ENCODE results near the gene SELENOK. TPM values are rescaled to one million over a fixed set of nuclear protein-coding genes. Genes with fewer than 3 reads are reported as not detected.

SELENOK gene
- total and polyA plus RNA-seq, 3 donors from 2014 or later, result 49.9 to 95.9 (median 61.2) TPM

GRCh38 chr3:53850895-53851294, 40.8 kb downstream of the SELENOK start:
- H3K27ac ChIP-seq, result no peak overlapping the region

GRCh38 chr3:53849916-53850315, 41.7 kb downstream of the SELENOK start:
- Histone ChIP-seq H3K4me3 (no peak overlapping the region), H3K27ac (no peak overlapping the region), H3K9me3 (no peaks in the 10 kb centered on the region), H3K27me3 (no peaks in the 10 kb centered on the region), H3K4me1 (peaks cover 9% of the 10 kb centered on the region), H3K36me3 (ENCODE audit: low read depth, missing control alignments) (no peaks in the 10 kb centered on the region)
- intact Hi-C loops (cut with DNase I; ENCODE audit: low total_unique reads), result no loop called here
- WGBS, 2 donors, result 91 to 95% methylated on average over 5 to 7 of the region's 7 CpGs
- no peak for TF ChIP-seq CTCF (IDR thresholded peaks at IDR 0.05)
- TF ChIP-seq POLR2A (IDR thresholded peaks at IDR 0.05), result no peak
- DNase-seq, result no peak

More at GRCh38 chr3:53850895-53851294, 40.8 kb downstream of the SELENOK start:
- Histone ChIP-seq H3K4me3 (no peak overlapping the region), H3K27me3 (no peaks in the 10 kb centered on the region), H3K4me1 (peaks cover 9% of the 10 kb centered on the region), H3K36me3 (ENCODE audit: low read depth, missing control alignments) (no peaks in the 10 kb centered on the region), H3K9me3 (no peaks in the 10 kb centered on the region)
- no peak for DNase-seq
- WGBS, 2 donors, result 75% methylated on average over 5 of the region's 5 CpGs
- intact Hi-C loops (cut with DNase I; ENCODE audit: low total_unique reads), result no loop called here
- no peak for TF ChIP-seq CTCF (IDR thresholded peaks at IDR 0.05)
- TF ChIP-seq POLR2A (IDR thresholded peaks at IDR 0.05), result no peak

- 60 to 61% methylated on average over 10 of the region's 10 CpGs for WGBS, 2 donors
- no peak for TF ChIP-seq POLR2A (IDR thresholded peaks at IDR 0.05)
- TF ChIP-seq CTCF (IDR thresholded peaks at IDR 0.05), result no peak
- Histone ChIP-seq H3K27ac (no peak overlapping the region), H3K27me3 (no peaks in the 10 kb centered on the region), H3K4me1 (peaks cover 17% of the 10 kb centered on the region), H3K4me3 (peak overlapping the region; percentile 61 to 63), H3K9me3 (no peaks in the 10 kb centered on the region), H3K36me3 (ENCODE audit: low read depth, missing control alignments) (no peaks in the 10 kb centered on the region)
- intact Hi-C loops (cut with DNase I; ENCODE audit: low total_unique reads), result no loop called here
- DNase-seq, result no peak
Observed at GRCh38 chr3:53846851-53847155, 44.9 kb downstream of the SELENOK start.

- intact Hi-C loops (cut with DNase I; ENCODE audit: low total_unique reads), result no loop called here
- H3K27me3 ChIP-seq, result no peaks in the 10 kb centered on the region
- peaks cover 17% of the 10 kb centered on the region for H3K4me1 ChIP-seq
- no peaks in the 10 kb centered on the region for H3K36me3 ChIP-seq (ENCODE audit: low read depth, missing control alignments)
- peak; percentile 77 for DNase-seq
- peak within 1 kb of the TSS; percentile 76 to 77 for H3K27ac ChIP-seq
- H3K9me3 ChIP-seq, result no peaks in the 10 kb centered on the region
- H3K4me3 ChIP-seq, result peak within 1 kb of the TSS; percentile 61 to 63
- TF ChIP-seq CTCF (IDR thresholded peaks at IDR 0.05), result no peak
- TF ChIP-seq POLR2A (IDR thresholded peaks at IDR 0.05), result no peak
- 4 to 10% methylated on average over 7 to 30 of the region's 91 CpGs for WGBS, 2 donors
Observed at GRCh38 chr3:53846134-53846850, 45.4 kb downstream of the SELENOK start, which contains the start of the genes CHDH and IL17RB. Gene CHDH, minus strand, starts transcription at chr3:53846419. Its CDS starts 22,411 bp downstream, at chr3:53824008. Gene IL17RB, plus strand, starts transcription at chr3:53846568. Its CDS starts 21 bp downstream, at chr3:53846589.

GRCh38 chr3:53845881-53846133, 45.9 kb downstream of the SELENOK start:
- Histone ChIP-seq H3K4me3 (peak overlapping the region; percentile 61 to 63), H3K27ac (peak overlapping the region; percentile 76 to 77), H3K4me1 (peaks cover 17% of the 10 kb centered on the region), H3K27me3 (no peaks in the 10 kb centered on the region), H3K9me3 (no peaks in the 10 kb centered on the region), H3K36me3 (ENCODE audit: low read depth, missing control alignments) (no peaks in the 10 kb centered on the region)
- TF ChIP-seq POLR2A (IDR thresholded peaks at IDR 0.05) (no peak), CTCF (IDR thresholded peaks at IDR 0.05) (no peak)
- DNase-seq, result no peak
- intact Hi-C loops (cut with DNase I; ENCODE audit: low total_unique reads), result no loop called here
- 0 to 2% methylated on average over 1 to 16 of the region's 34 CpGs for WGBS, 2 donors
